ENCODE data around the gene TFF2.

Gene TFF2

GRCh38 chr21:42302794-42303193 is 48.0 kb downstream of the TFF2 start:
- no peak for DNase-seq

- DNase-seq = no peak
Observed at GRCh38 chr21:42302076-42302650, 48.6 kb downstream of the TFF2 start.

- no peak for DNase-seq
Observed at GRCh38 chr21:42301371-42302075, 49.3 kb downstream of the TFF2 start.

GRCh38 chr21:42300956-42301355 is 49.8 kb downstream of the TFF2 start:
- no peak for DNase-seq

GRCh38 chr21:42300045-42300583 is 50.7 kb downstream of the TFF2 start:
- DNase-seq = no peak

- DNase-seq = no peak
Observed at GRCh38 chr21:42299324-42300044, 51.3 kb downstream of the TFF2 start.

GRCh38 chr21:42298657-42299056 is 52.1 kb downstream of the TFF2 start:
- DNase-seq = no peak

- no peak for DNase-seq
Observed at GRCh38 chr21:42298237-42298636, 52.6 kb downstream of the TFF2 start.

- DNase-seq = no peak
Observed at GRCh38 chr21:42297377-42297776, 53.4 kb downstream of the TFF2 start.

GRCh38 chr21:42296501-42296900 is 54.3 kb downstream of the TFF2 start:
- DNase-seq = no peak
